ENCODE results near the gene KRTAP9-7. TPM values are rescaled to one million over a fixed set of nuclear protein-coding genes. Genes with fewer than 3 reads are reported as not detected.

The KRTAP9-7 gene
- total RNA-seq, 1 donor from 2014 or later: not detected

DNA sequence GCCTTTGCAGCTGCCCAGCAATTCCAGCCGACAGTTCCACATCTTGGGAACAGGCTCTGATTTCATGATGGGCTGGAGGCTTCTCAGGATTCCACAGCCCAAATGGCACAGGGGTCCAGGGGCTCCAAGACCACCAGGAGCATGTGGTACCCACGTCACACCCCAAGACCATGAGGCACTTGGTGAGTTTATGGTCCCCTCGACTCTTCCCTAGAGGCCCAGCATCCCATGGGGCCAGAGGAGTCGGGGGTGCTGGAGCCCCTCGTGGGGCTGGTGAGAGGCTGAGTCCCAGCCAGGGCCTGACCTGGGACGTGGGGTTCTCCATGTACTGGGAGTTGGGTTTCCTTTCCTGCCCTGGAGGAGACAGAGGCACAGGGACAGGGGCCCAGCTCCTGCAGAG lies 50.1 kb downstream of the KRTAP9-7 start:
- no peak overlapping the region for H3K4me3 Mint-ChIP-seq (ENCODE audit: unreplicated experiment)
- peaks cover 3% of the 10 kb centered on the region for H3K9me3 Mint-ChIP-seq (ENCODE audit: unreplicated experiment)
- H3K4me1 Mint-ChIP-seq (ENCODE audit: unreplicated experiment): peaks cover 6% of the 10 kb centered on the region
- no peaks in the 10 kb centered on the region for H3K27me3 Mint-ChIP-seq (ENCODE audit: unreplicated experiment)
- no peak for DNase-seq (ENCODE audit: extremely low spot score, unreplicated experiment)
- TF ChIP-seq, protein P1, sequence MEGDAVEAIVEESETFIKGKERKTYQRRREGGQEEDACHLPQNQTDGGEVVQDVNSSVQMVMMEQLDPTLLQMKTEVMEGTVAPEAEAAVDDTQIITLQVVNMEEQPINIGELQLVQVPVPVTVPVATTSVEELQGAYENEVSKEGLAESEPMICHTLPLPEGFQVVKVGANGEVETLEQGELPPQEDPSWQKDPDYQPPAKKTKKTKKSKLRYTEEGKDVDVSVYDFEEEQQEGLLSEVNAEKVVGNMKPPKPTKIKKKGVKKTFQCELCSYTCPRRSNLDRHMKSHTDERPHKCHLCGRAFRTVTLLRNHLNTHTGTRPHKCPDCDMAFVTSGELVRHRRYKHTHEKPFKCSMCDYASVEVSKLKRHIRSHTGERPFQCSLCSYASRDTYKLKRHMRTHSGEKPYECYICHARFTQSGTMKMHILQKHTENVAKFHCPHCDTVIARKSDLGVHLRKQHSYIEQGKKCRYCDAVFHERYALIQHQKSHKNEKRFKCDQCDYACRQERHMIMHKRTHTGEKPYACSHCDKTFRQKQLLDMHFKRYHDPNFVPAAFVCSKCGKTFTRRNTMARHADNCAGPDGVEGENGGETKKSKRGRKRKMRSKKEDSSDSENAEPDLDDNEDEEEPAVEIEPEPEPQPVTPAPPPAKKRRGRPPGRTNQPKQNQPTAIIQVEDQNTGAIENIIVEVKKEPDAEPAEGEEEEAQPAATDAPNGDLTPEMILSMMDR (IDR thresholded peaks at IDR 0.05): no peak
- no peaks in the 10 kb centered on the region for H3K36me3 Mint-ChIP-seq (ENCODE audit: unreplicated experiment)
- no peak overlapping the region for H3K27ac Mint-ChIP-seq (ENCODE audit: unreplicated experiment)

Other genes starting within 250 kb of the KRTAP9-7 start
- not detected in 2 replicates for gene KRTAP1-5, start 248.5 kb upstream of the KRTAP9-7 start, total RNA-seq
- not detected in 2 replicates for gene KRTAP1-4, start 245.5 kb upstream of the KRTAP9-7 start, total RNA-seq
- gene KRTAP1-3, start 240.8 kb upstream of the KRTAP9-7 start, total RNA-seq: not detected in 2 replicates
- gene KRTAP1-1, start 234.2 kb upstream of the KRTAP9-7 start, total RNA-seq: not detected in 2 replicates
- not detected in 2 replicates for gene KRTAP2-1, start 228.4 kb upstream of the KRTAP9-7 start, total RNA-seq
- gene KRTAP2-2, start 220.5 kb upstream of the KRTAP9-7 start, total RNA-seq: not detected in 2 replicates
- not detected in 2 replicates for gene KRTAP2-3, start 215.6 kb upstream of the KRTAP9-7 start, total RNA-seq
- gene KRTAP2-4, start 209.8 kb upstream of the KRTAP9-7 start, total RNA-seq: not detected in 2 replicates
- gene KRTAP4-7, start 191.5 kb upstream of the KRTAP9-7 start, total RNA-seq: not detected in 2 replicates
- gene KRTAP4-8, start 177.6 kb upstream of the KRTAP9-7 start, total RNA-seq: not detected in 2 replicates
- gene KRTAP4-16, start 173.5 kb upstream of the KRTAP9-7 start, total RNA-seq: not detected in 2 replicates
- gene KRTAP4-9, start 170.3 kb upstream of the KRTAP9-7 start, total RNA-seq: not detected in 2 replicates
- gene KRTAP4-11, start 157.3 kb upstream of the KRTAP9-7 start, total RNA-seq: not detected in 2 replicates
- not detected in 2 replicates for gene KRTAP4-12, start 151.5 kb upstream of the KRTAP9-7 start, total RNA-seq
- gene KRTAP4-6, start 135.2 kb upstream of the KRTAP9-7 start, total RNA-seq: not detected in 2 replicates
- not detected in 2 replicates for gene KRTAP4-5, start 125.9 kb upstream of the KRTAP9-7 start, total RNA-seq
- gene KRTAP4-4, start 115.0 kb upstream of the KRTAP9-7 start, total RNA-seq: not detected in 2 replicates
- not detected in 2 replicates for gene KRTAP4-3, start 107.5 kb upstream of the KRTAP9-7 start, total RNA-seq
- not detected in 2 replicates for gene KRTAP4-2, start 97.5 kb upstream of the KRTAP9-7 start, total RNA-seq
- not detected in 2 replicates for gene KRTAP4-1, start 90.8 kb upstream of the KRTAP9-7 start, total RNA-seq
- gene KRTAP9-1, start 85.8 kb upstream of the KRTAP9-7 start, total RNA-seq: not detected in 2 replicates
- not detected in 2 replicates for gene KRTAP9-2, start 49.0 kb upstream of the KRTAP9-7 start, total RNA-seq
- gene KRTAP9-3, start 43.2 kb upstream of the KRTAP9-7 start, total RNA-seq: not detected in 2 replicates
- not detected in 2 replicates for gene KRTAP9-8, start 37.7 kb upstream of the KRTAP9-7 start, total RNA-seq
- not detected in 2 replicates for gene KRTAP9-4, start 26.0 kb upstream of the KRTAP9-7 start, total RNA-seq
- gene KRTAP9-9, start 20.3 kb upstream of the KRTAP9-7 start, total RNA-seq: not detected in 2 replicates
- gene KRTAP9-6, start 10.3 kb upstream of the KRTAP9-7 start, total RNA-seq: not detected in 2 replicates
- gene KRTAP29-1, start 27.2 kb downstream of the KRTAP9-7 start, total RNA-seq: not detected in 2 replicates
- not detected in 2 replicates for gene KRTAP16-1, start 33.6 kb downstream of the KRTAP9-7 start, total RNA-seq
- gene KRTAP17-1, start 40.0 kb downstream of the KRTAP9-7 start, total RNA-seq: not detected in 2 replicates
- not detected in 2 replicates for gene KRT33A, start 75.1 kb downstream of the KRTAP9-7 start, total RNA-seq
- not detected in 2 replicates for gene KRT33B, start 94.1 kb downstream of the KRTAP9-7 start, total RNA-seq
- not detected in 2 replicates for gene KRT34, start 106.6 kb downstream of the KRTAP9-7 start, total RNA-seq
- not detected in 2 replicates for gene KRT31, start 121.9 kb downstream of the KRTAP9-7 start, total RNA-seq
- gene KRT37, start 148.9 kb downstream of the KRTAP9-7 start, total RNA-seq: not detected in 2 replicates
- gene KRT38, start 165.3 kb downstream of the KRTAP9-7 start, total RNA-seq: not detected in 2 replicates
- gene KRT32, start 191.7 kb downstream of the KRTAP9-7 start, total RNA-seq: not detected in 2 replicates
- gene KRT35, start 205.5 kb downstream of the KRTAP9-7 start, total RNA-seq: not detected in 2 replicates
- gene KRT36, start 214.2 kb downstream of the KRTAP9-7 start, total RNA-seq: not detected in 2 replicates
- not detected in 2 replicates for gene KRT13, start 229.9 kb downstream of the KRTAP9-7 start, total RNA-seq
- gene KRT15, start 243.2 kb downstream of the KRTAP9-7 start, total RNA-seq: not detected in 2 replicates